IMR-90 (cell line): ENCODE results near the gene TNRC6C.

Experiments used
- POLR2A ChIP-seq: IDR thresholded peaks from 2 replicates; pipeline ENCODE4 v1.6.1; 2012; ENCODE audit warnings: mild to moderate bottlenecking, low read depth, low read length
- RCOR1 ChIP-seq: IDR thresholded peaks from 2 replicates; pipeline ENCODE4 v1.6.1; 2012; ENCODE audit warnings: mild to moderate bottlenecking, low read length, improper control_type of control experiment; ENCODE audit not compliant: insufficient replicate concordance
- SMC3 ChIP-seq: fragments of 150-350 bp; IDR thresholded peaks from 2 replicates; pipeline ENCODE4 v1.6.1; 2016; ENCODE audit warnings: low read depth, mild to moderate bottlenecking, antibody characterized with exemption, low read length, moderate library complexity
- TF ChIP-seq, protein P1 (sequence below): conservative IDR thresholded peaks from 2 replicates; pipeline ENCODE4 v1.5.1; 2012; ENCODE audit warnings: mild to moderate bottlenecking, low read depth, low read length, improper control_type of control experiment

DNA sequence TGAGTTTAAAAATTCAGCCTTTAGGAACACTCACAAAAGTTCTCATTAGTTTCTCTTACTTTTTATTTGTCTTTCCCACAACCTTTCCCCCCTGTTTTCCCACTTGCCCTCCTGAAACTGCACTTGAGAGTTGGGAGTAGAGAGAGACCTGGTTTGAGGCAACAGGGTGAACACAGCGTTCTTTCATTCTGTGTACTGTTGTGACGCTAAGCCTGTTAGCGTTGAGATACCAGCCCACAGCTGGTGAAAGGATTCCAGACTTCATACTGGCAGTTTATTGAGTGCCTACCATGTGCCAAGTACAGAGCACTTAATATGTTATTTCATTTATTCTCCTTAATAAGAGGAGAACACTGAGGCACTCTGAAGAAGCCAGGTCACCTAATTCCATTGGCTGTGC, 10.3 kb downstream of the TNRC6C start:
- no peak for TF ChIP-seq RCOR1
- TF ChIP-seq, protein P1, sequence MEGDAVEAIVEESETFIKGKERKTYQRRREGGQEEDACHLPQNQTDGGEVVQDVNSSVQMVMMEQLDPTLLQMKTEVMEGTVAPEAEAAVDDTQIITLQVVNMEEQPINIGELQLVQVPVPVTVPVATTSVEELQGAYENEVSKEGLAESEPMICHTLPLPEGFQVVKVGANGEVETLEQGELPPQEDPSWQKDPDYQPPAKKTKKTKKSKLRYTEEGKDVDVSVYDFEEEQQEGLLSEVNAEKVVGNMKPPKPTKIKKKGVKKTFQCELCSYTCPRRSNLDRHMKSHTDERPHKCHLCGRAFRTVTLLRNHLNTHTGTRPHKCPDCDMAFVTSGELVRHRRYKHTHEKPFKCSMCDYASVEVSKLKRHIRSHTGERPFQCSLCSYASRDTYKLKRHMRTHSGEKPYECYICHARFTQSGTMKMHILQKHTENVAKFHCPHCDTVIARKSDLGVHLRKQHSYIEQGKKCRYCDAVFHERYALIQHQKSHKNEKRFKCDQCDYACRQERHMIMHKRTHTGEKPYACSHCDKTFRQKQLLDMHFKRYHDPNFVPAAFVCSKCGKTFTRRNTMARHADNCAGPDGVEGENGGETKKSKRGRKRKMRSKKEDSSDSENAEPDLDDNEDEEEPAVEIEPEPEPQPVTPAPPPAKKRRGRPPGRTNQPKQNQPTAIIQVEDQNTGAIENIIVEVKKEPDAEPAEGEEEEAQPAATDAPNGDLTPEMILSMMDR: no peak
- TF ChIP-seq POLR2A: no peak
- TF ChIP-seq SMC3: no peak
